HCT116 (cell line): ENCODE measurements around the gene DPF1.

Source experiments
- EZH2 ChIP-seq: fragments of 200-600 bp; sonication (generic); IDR thresholded peaks from 2 replicates; pipeline ENCODE4 v1.6.1; 2017; ENCODE audit warnings: antibody characterized with exemption, mixed run types
- EZH2phosphoT487 ChIP-seq: fragments of 200-600 bp; IDR thresholded peaks from 2 replicates; pipeline ENCODE4 v1.6.1; 2018; ENCODE audit warnings: antibody characterized with exemption, borderline replicate concordance
- POLR2A ChIP-seq: IDR thresholded peaks from 2 replicates; pipeline ENCODE4 v1.7.0; 2011; ENCODE audit warnings: borderline replicate concordance; ENCODE audit not compliant: insufficient read depth, insufficient read length; ENCODE audit errors: extremely low read depth
- RAD21 ChIP-seq: IDR thresholded peaks from 2 replicates; pipeline ENCODE4 v1.6.1; 2012; ENCODE audit warnings: low read depth, mild to moderate bottlenecking
- TF ChIP-seq, protein P1 (sequence below): IDR thresholded peaks from 2 replicates; pipeline ENCODE4 v1.6.1; 2012; ENCODE audit warnings: low read depth
- TF ChIP-seq, protein P2 (sequence below), 3 experiments: fragments of 200-600 bp in 1 of 3; sonication (generic) in 1 of 3; IDR thresholded peaks in 2 of 3; conservative IDR thresholded peaks in 1 of 3; 2 replicates each; pipeline ENCODE4 v1.5.1; 2012 to 2017; ENCODE audit warnings: low read depth in 2 of 3, low read length in 2 of 3, antibody characterized with exemption in 1 of 3, borderline replicate concordance in 1 of 3, control low read depth in 1 of 3, mild to moderate bottlenecking in 1 of 3, mixed read lengths in 1 of 3, mixed run types in 1 of 3, moderate library complexity in 1 of 3; ENCODE audit not compliant: insufficient read depth in 1 of 3
- TF ChIP-seq, protein P3 (sequence below): IDR thresholded peaks from 2 replicates; pipeline ENCODE4 v1.6.1; 2011; ENCODE audit warnings: mild to moderate bottlenecking, low read length, moderate library complexity; ENCODE audit not compliant: insufficient replicate concordance; ENCODE audit errors: extremely low read depth

DNA sequence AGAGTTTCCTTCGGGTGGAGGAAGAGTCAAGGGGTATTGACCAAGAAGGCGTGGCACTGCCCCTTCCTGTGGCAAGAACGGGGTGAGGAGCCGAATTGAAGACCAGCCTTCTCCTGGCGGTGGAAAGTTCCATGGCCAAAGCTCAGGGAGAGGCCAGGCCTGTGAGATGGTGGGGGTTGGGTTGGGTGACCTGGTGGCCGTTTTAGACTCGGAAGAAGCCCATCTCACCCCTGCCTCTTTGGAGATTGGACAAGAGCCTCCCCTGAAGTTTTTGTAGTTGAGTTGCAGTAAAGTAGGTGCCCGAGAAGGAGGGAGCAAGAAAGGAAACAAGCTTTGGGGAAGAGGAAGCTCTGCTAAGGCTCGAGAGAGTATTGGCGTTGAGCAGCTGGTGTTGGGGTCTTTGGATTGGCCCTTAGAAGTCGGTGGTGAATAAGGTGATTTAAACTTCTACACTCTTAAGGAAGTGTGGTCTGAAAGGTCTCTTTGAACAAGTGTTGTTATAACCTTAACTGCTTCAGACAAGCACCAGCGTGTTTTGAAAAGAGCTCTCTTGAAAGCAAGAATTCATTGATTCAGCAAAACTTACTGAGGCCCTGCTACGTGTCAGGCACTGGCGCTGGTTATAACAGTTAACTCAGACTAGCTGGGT lies 41.3 kb upstream of the DPF1 start:
- TF ChIP-seq POLR2A (no peak), EZH2 (no peak), EZH2phosphoT487 (no peak), RAD21 (no peak)
- TF ChIP-seq, protein P1, sequence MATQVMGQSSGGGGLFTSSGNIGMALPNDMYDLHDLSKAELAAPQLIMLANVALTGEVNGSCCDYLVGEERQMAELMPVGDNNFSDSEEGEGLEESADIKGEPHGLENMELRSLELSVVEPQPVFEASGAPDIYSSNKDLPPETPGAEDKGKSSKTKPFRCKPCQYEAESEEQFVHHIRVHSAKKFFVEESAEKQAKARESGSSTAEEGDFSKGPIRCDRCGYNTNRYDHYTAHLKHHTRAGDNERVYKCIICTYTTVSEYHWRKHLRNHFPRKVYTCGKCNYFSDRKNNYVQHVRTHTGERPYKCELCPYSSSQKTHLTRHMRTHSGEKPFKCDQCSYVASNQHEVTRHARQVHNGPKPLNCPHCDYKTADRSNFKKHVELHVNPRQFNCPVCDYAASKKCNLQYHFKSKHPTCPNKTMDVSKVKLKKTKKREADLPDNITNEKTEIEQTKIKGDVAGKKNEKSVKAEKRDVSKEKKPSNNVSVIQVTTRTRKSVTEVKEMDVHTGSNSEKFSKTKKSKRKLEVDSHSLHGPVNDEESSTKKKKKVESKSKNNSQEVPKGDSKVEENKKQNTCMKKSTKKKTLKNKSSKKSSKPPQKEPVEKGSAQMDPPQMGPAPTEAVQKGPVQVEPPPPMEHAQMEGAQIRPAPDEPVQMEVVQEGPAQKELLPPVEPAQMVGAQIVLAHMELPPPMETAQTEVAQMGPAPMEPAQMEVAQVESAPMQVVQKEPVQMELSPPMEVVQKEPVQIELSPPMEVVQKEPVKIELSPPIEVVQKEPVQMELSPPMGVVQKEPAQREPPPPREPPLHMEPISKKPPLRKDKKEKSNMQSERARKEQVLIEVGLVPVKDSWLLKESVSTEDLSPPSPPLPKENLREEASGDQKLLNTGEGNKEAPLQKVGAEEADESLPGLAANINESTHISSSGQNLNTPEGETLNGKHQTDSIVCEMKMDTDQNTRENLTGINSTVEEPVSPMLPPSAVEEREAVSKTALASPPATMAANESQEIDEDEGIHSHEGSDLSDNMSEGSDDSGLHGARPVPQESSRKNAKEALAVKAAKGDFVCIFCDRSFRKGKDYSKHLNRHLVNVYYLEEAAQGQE = no peak
- TF ChIP-seq, protein P2, sequence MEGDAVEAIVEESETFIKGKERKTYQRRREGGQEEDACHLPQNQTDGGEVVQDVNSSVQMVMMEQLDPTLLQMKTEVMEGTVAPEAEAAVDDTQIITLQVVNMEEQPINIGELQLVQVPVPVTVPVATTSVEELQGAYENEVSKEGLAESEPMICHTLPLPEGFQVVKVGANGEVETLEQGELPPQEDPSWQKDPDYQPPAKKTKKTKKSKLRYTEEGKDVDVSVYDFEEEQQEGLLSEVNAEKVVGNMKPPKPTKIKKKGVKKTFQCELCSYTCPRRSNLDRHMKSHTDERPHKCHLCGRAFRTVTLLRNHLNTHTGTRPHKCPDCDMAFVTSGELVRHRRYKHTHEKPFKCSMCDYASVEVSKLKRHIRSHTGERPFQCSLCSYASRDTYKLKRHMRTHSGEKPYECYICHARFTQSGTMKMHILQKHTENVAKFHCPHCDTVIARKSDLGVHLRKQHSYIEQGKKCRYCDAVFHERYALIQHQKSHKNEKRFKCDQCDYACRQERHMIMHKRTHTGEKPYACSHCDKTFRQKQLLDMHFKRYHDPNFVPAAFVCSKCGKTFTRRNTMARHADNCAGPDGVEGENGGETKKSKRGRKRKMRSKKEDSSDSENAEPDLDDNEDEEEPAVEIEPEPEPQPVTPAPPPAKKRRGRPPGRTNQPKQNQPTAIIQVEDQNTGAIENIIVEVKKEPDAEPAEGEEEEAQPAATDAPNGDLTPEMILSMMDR (IDR thresholded peaks at IDR 0.05 in 2 of 3, conservative IDR thresholded peaks at IDR 0.05 in 1 of 3; ENCODE audit: borderline replicate concordance in 1 of 3, insufficient read depth in 1 of 3, low read depth in 2 of 3, low read length in 2 of 3) = no peak
- TF ChIP-seq, protein P3, sequence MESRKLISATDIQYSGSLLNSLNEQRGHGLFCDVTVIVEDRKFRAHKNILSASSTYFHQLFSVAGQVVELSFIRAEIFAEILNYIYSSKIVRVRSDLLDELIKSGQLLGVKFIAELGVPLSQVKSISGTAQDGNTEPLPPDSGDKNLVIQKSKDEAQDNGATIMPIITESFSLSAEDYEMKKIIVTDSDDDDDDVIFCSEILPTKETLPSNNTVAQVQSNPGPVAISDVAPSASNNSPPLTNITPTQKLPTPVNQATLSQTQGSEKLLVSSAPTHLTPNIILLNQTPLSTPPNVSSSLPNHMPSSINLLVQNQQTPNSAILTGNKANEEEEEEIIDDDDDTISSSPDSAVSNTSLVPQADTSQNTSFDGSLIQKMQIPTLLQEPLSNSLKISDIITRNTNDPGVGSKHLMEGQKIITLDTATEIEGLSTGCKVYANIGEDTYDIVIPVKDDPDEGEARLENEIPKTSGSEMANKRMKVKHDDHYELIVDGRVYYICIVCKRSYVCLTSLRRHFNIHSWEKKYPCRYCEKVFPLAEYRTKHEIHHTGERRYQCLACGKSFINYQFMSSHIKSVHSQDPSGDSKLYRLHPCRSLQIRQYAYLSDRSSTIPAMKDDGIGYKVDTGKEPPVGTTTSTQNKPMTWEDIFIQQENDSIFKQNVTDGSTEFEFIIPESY = no peak
